Heart right ventricle (tissue), 16 donors: ENCODE data around the gene SLC5A8. TPM values are rescaled to one million over a fixed set of nuclear protein-coding genes. Genes with fewer than 3 reads are reported as not detected.

ENCODE experiments used
- ATAC-seq, 8 donors: fragments of 200-7000 bp; cut with Tn5 transposase; one replicate each; pipeline ENCODE4 v1.9.1; 2020; ENCODE audit warnings: mild to moderate bottlenecking in 8 of 8, moderate library complexity in 8 of 8, moderate number of reproducible peaks in 1 of 8
- DNase-seq, 2 donors: peaks; one replicate each; pipeline ENCODE4 v3.0.0-alpha.2; 2020
- H3K27ac ChIP-seq, 10 donors: fragments of 200-600 bp; sonication (generic) in 2 of 10; one replicate each; pipeline versions ENCODE4 v1.5.0 to v1.8.0; 2020 to 2022; ENCODE audit warnings: mild to moderate bottlenecking in 3 of 10
- H3K27me3 ChIP-seq, 7 donors: fragments of 200-600 bp; one replicate each; pipeline ENCODE4 v1.8.0; 2021 to 2022; ENCODE audit warnings: mild to moderate bottlenecking in 2 of 7
- H3K36me3 ChIP-seq, 9 donors: fragments of 200-600 bp; sonication (generic) in 1 of 9; one replicate each; pipeline versions ENCODE4 v1.5.0 to v1.8.0; 2020 to 2022; ENCODE audit warnings: mild to moderate bottlenecking in 2 of 9
- H3K4me1 ChIP-seq, 9 donors: fragments of 200-600 bp; sonication (generic) in 1 of 9; one replicate each; pipeline versions ENCODE4 v1.5.0 to v1.8.0; 2020 to 2022; ENCODE audit warnings: mild to moderate bottlenecking in 4 of 9
- H3K4me3 ChIP-seq, 10 donors: fragments of 200-600 bp; sonication (generic) in 2 of 10; one replicate each; pipeline versions ENCODE4 v1.5.0 to v1.8.0; 2020 to 2022; ENCODE audit warnings: mild to moderate bottlenecking in 7 of 10, moderate library complexity in 2 of 10
- H3K9me3 ChIP-seq, 11 donors: fragments of 200-600 bp in 10 of 11; sonication (generic) in 2 of 11; one replicate each; pipeline versions ENCODE4 v1.5.0 to v1.8.0; 2013 to 2022; ENCODE audit warnings: mild to moderate bottlenecking in 2 of 11, control low read depth in 1 of 11, moderate library complexity in 1 of 11
- CTCF ChIP-seq, 9 donors: fragments of 200-600 bp; sonication (generic) in 2 of 9; IDR thresholded peaks; one replicate each; pipeline versions ENCODE4 v1.5.0 to v1.8.0; 2021 to 2022; ENCODE audit warnings: antibody characterized with exemption in 9 of 9, mild to moderate bottlenecking in 5 of 9, moderate library complexity in 1 of 9
- WGBS, 2 donors: extraction: QIAGEN DNeasy Blood & Tissue Kit; methylation state at CpG; one replicate each; pipeline ENCODE4 v1.1.7; 2013; ENCODE audit warnings: inconsistent platforms in 1 of 2; 5-methylcytosine and 5-hydroxymethylcytosine counted together
- intact Hi-C, 10 donors: fragments of 100-400 bp; cut with DNase I; formaldehyde crosslinking; loops; one replicate each; pipeline versions ENCODE4 v1.11.1 to v1.14.2; 2022
- long read RNA-seq, 3 donors: library from polyadenylated mRNA; unstranded; transcript quantifications; one replicate each; pipeline ENCODE4 v2.0.0, GENCODE V29; 2020 to 2021
- polyA plus RNA-seq, 2 donors: library from polyadenylated mRNA; stranded (reverse); fragments of 200-250 nt; gene quantifications; one replicate each; pipeline ENCODE4 v1.2.3, GENCODE V29; 2013
- total RNA-seq, 10 donors: library from RNA; stranded (reverse); fragmentation: NEBNext Ultra II Directional in 3 of 10; extraction: Animal tissue kit (Norgen Biotek cat#: 25700) in 3 of 10; gene quantifications; one replicate each; pipeline versions ENCODE4 v1.2.1 to v1.2.4, GENCODE V29; 2021 to 2023
- donor health status: Arrhythmogenic right ventricular cardiomyopathy.
- donor health status: ischemic (EF 13 %, LVEDD 7.1; RV severe dilation, severe dysfunction).
- donor health status: healthy with polysubstance abuse.
- donor health status: DM: no; HTN: yes; CAD: no.
- donor health status: DM: no; HTN: no; CAD: no.
- donor health status: ischemic (EF 25% LVEDD 6.9; RV normal size, moderate dysfunction).
- donor health status: ischemic (EF 25% LVEDD 5.7; RV mildly dilated, moderate dysfunction).
- donor health status: healthy.
- donor health status: DM: yes; HTN: yes; CAD: no.
- donor health status: Ischemic cardiomyopathy.
- donor health status: ischemic (EF 35%, LVEDD 5.7; RV mildly dilated, moderate dysfunction).
- donor health status: nonischemic (EF 11% LVEDD 7.7; RV severe dilation, severe dysfunction).
- donor health status: DM: yes; HTN: yes; CAD: no.
- donor health status: PGD.
- donor health status: ischemic (EF 29% LVEDD 5.4; RV normal size, mild dysfunction).
- donor health status: nonischemic (EF 23%, LVEDD 6.1; RV moderate dilation, normal function).

The SLC5A8 gene
- total RNA-seq, result not detected
- not detected for polyA plus RNA-seq
- long read RNA-seq, donor 1, result 0 reads
- long read RNA-seq, donor 2, result 0 reads
- long read RNA-seq, donor 3, result 0 reads

GRCh38 chr12:101209319-101210302 is at the start of gene SLC5A8:
TSS of gene SLC5A8 (minus strand) at chr12:101210238. CDS start at chr12:101209848, 390 bp downstream.
- H3K4me3 ChIP-seq, result peak within 1 kb of the TSS in 1 of 10 donors; percentile 12
- ATAC-seq, result no peak
- no peak for DNase-seq
- intact Hi-C loops, result no loop called here
- no peaks in the 10 kb centered on the region for H3K4me1 ChIP-seq
- 5 to 6% methylated on average over 80 of the region's 80 CpGs for WGBS, 2 donors
- TF ChIP-seq CTCF (IDR thresholded peaks at IDR 0.05), result no peak
- H3K27me3 ChIP-seq, result peaks cover 0 to 64% (median 36%) of the 10 kb centered on the region in 7 donors
- H3K36me3 ChIP-seq, result no peaks in the 10 kb centered on the region
- H3K27ac ChIP-seq, result no peak within 1 kb of the TSS
- peaks cover 0 to 3% (median 0%) of the 10 kb centered on the region in 11 donors for H3K9me3 ChIP-seq

GRCh38 chr12:101257357-101257756 is 47.3 kb upstream of the SLC5A8 start:
- no peak overlapping the region for H3K27ac ChIP-seq
- no peak for ATAC-seq
- no peaks in the 10 kb centered on the region for H3K4me1 ChIP-seq
- TF ChIP-seq CTCF (IDR thresholded peaks at IDR 0.05), result no peak
- H3K9me3 ChIP-seq, result peaks cover 0 to 8% (median 0%) of the 10 kb centered on the region in 11 donors
- H3K36me3 ChIP-seq, result no peaks in the 10 kb centered on the region
- intact Hi-C loops, result no loop called here
- no peak overlapping the region for H3K4me3 ChIP-seq
- DNase-seq, result no peak
- 76 to 78% methylated on average over 4 of the region's 4 CpGs for WGBS, 2 donors
- H3K27me3 ChIP-seq, result peaks cover 0 to 12% (median 0%) of the 10 kb centered on the region in 7 donors

- WGBS, 2 donors, result 52 to 70% methylated on average over 4 of the region's 4 CpGs
- TF ChIP-seq CTCF (IDR thresholded peaks at IDR 0.05), result no peak
- no peak overlapping the region for H3K4me3 ChIP-seq
- H3K27ac ChIP-seq, result no peak overlapping the region
- no peaks in the 10 kb centered on the region for H3K4me1 ChIP-seq
- H3K36me3 ChIP-seq, result no peaks in the 10 kb centered on the region
- ATAC-seq (no peak), DNase-seq (no peak)
- peaks cover 0 to 15% (median 0%) of the 10 kb centered on the region in 7 donors for H3K27me3 ChIP-seq
- intact Hi-C loops, result no loop called here
- peaks cover 0 to 8% (median 0%) of the 10 kb centered on the region in 11 donors for H3K9me3 ChIP-seq
These were observed 46.2 kb upstream of the SLC5A8 start for GRCh38 chr12:101256266-101256665.

GRCh38 chr12:101243616-101244015 is 33.6 kb upstream of the SLC5A8 start:
- no peak overlapping the region for H3K27ac ChIP-seq
- H3K4me3 ChIP-seq, result no peak overlapping the region
- H3K27me3 ChIP-seq, result peaks cover 0 to 6% (median 0%) of the 10 kb centered on the region in 7 donors
- 79 to 96% methylated on average over 2 of the region's 2 CpGs for WGBS, 2 donors
- no peak for ATAC-seq
- H3K36me3 ChIP-seq, result no peaks in the 10 kb centered on the region
- H3K4me1 ChIP-seq, result no peaks in the 10 kb centered on the region
- intact Hi-C loops, result no loop called here
- H3K9me3 ChIP-seq, result peaks cover 0 to 6% (median 0%) of the 10 kb centered on the region in 11 donors
- TF ChIP-seq CTCF (IDR thresholded peaks at IDR 0.05), result no peak
- DNase-seq, result no peak
